ENCODE results near the gene P2RY11. TPM values are rescaled to one million over a fixed set of nuclear protein-coding genes. Genes with fewer than 3 reads are reported as not detected.

P2RY11 gene
- 10 to 100 TPM; 68.6 to 68.9 TPM for total RNA-seq

GRCh38 chr19:10111405-10111811 lies at the start of gene P2RY11:
Gene P2RY11 (plus strand): TSS chr19:10111693. CDS start chr19:10111722, 29 bp downstream.
- ChIA-PET POLR2A (interaction anchor here (0.6 to 1.7 kb wide), 6 partner anchors 9 to 647 kb away, joined by 3 to 14 read pairs (median 4); partner anchors contain the start of gene ANGPTL6), CTCF (interaction anchor here (9.7 kb wide), 1 partner anchor 11 kb away, joined by 127 read pairs; the partner anchor contains the start of gene ANGPTL6)

DNA sequence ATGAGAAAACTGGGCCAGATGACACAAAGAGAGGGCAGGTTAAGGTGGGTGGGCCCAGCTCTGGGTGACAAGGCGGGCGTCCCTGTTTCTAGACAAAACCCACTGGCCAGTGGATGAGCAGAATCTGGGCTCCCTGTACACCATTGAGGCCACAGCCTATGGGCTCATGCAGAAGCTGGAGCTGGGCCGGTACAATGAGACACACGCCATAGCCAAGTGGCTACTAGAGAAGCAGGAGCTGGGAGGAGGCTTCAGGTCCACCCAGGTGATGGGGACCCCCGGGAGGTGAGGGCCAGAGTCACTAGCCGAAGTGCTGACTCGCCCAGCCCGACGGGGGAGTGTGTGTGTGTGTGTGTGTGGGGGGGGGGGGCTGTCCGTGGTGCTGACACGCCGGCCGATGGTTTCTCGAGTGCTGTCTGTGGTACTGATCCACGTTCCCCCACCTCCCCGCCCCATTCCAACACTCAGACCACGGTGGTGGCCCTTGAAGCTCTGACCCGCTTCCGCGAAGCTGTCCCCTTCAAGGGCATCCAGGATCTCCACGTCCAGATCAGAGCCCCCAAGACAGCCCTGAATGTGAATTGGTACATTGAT lies 49.7 kb upstream of the P2RY11 start:
- POLR2A ChIA-PET, result no interaction called here
- CTCF ChIA-PET, result interaction anchor here (1.3 kb wide), 1 partner anchor 61 kb away, joined by 4 read pairs; no protein-coding TSS in a partner anchor

- CTCF ChIA-PET, result no interaction called here
- POLR2A ChIA-PET, result no interaction called here
Measured at GRCh38 chr19:10068205-10068604, 43.3 kb upstream of the P2RY11 start.

DNA sequence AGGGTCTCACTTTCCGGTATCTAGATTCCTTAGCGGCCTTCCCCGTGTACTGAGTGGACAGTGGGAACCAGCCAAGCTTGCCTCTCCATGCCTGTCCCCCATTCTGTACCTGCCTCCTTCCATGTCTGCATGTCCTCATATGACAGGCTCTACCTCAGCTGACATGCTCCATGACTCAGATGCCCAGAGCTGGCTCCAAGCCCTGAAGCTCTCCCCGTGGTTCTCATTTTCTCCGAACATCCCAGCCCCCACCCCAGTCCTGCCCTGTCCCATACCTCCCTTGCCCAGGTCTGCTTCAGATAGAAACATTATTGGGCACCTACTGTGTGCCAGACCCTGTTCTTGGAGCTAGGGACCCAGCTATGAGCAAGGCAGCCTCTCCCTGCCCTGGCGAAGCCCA lies 42.4 kb upstream of the P2RY11 start:
- ChIA-PET POLR2A (no interaction called here), CTCF (interaction anchor here (0.6 kb wide), 1 partner anchor 10 kb away, joined by 3 read pairs; no protein-coding TSS in a partner anchor)

DNA sequence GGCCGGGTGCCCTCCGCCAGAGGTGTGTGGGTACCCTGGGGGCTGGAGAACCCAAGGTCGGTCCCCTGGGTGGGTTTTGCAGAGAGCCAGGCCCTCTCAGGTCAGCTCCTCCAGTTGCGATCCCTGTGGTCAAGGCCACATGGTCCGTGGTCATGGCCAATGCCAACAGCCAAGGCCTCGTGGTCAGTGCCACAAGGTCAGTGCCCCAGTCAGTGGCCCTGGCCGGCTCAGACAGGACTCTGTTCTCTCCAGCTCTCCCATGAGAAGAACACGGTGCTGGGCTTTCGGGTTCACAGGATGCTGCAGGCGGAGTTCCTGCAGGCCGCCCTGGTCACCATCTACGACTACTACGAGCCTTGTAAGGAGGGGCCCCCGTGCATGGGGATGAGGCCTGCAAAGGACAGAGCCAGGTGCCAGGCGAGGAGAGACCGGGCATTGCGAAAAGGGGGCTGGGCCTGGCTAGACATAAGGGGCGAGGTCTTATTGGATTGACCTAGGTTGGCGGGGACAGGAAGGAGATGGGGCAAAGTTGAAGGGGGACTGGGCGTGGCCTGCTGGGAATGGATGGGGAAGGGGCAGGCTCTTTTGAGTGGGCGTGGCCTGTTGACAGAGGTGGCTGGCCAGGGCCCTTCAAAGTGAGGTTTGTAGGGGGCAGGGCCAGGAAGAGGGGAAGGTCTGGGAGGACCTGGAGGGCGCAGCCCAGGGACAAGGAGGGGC lies 40.6 kb upstream of the P2RY11 start:
- CTCF ChIA-PET, result no interaction called here
- POLR2A ChIA-PET, result no interaction called here

GRCh38 chr19:10074153-10074552 lies 37.3 kb upstream of the P2RY11 start:
- ChIA-PET CTCF (interaction anchor here (1.4 to 2.4 kb wide), 2 partner anchors 39 to 176 kb away, joined by 5 to 9 read pairs; no protein-coding TSS in a partner anchor), POLR2A (no interaction called here)

DNA sequence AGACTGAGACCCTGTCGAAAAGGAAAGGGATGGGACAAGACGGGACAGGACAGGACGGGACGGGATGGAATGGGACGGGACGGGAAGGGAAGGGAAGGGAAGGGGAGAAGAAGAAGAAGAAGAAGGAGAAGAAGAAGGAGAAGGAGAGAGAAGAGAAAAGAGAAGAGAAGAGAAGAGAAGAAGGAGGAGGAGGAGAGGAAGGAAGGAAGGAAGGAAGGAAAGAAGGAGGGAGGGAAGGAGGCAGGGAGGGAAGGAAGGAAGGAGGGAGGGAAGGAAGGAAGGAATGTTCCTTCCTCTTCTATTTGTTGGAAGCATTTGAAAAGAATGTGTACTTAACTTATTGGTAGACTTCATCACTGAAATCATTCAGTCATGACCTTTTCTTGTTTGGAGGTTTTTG lies 35.0 kb upstream of the P2RY11 start:
- ChIA-PET CTCF (no interaction called here), POLR2A (no interaction called here)

DNA sequence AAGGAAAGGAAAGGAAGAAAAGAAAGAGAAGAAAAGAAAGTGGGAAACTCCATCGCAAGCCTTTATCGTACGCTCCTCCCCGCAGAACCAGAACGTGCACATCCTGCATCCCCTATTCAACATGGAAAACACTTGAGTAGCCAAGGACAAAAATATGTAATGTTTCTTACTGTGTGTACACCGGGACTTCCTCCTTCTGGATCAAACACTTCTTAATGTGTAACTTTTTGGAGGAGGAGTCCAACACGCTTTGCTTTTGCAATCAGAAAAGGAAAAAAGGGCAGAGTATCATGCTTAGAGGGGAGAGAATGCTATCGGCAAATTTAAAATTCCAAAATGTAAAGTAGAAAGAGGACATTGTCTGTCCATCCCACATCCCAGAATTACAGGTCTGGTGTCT lies 33.2 kb upstream of the P2RY11 start:
- POLR2A ChIA-PET, result no interaction called here
- CTCF ChIA-PET, result no interaction called here

GRCh38 chr19:10079031-10079453 lies 32.5 kb upstream of the P2RY11 start:
- ChIA-PET CTCF (interaction anchor here (1.3 kb wide), 1 partner anchor 10 kb away, joined by 3 read pairs; no protein-coding TSS in a partner anchor), POLR2A (no interaction called here)

DNA sequence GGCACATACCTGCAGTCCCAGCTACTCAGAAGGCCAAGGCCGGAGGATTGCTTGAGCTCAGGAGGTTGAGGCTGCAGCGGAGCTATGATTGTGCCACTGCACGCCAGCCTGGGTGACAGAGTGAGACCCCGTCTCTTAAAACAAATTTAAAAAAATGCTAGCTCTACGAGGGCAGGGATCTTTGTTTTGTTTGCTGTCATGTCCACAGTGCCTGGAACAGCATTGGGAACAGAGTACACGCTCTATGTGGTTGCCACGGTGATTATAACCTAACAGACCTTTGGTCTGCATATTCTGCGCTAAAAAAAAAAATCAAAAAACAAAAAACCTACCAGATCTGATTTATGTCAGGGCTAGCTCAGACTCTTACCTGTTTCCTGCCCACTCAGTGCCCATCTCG lies 27.6 kb upstream of the P2RY11 start:
- POLR2A ChIA-PET, result interaction anchor here (0.7 kb wide), 1 partner anchor 29 kb away, joined by 3 read pairs; no protein-coding TSS in a partner anchor
- CTCF ChIA-PET, result interaction anchor here (0.9 kb wide), 1 partner anchor 18 kb away, joined by 3 read pairs; no protein-coding TSS in a partner anchor

DNA sequence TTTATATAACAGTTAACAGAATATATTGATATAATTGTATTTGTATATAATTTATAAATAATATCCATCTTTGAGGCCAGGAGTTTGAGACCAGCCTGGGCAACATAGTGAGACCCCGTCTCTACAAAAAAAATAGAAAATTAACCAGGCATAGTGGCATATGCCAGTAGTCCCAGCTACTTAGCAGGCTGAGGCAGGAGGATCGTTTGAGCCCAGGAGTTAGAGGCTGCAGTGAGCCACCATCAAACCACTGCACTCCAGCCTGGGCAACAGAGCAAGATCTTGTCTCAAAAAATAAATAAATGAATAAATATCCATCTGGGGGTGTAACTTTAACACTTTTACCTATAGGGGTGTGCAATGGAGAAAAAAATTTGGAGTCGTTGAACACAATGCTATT lies 26.7 kb upstream of the P2RY11 start:
- POLR2A ChIA-PET, result interaction anchor here (0.6 kb wide), 1 partner anchor 84 kb away, joined by 3 read pairs; no protein-coding TSS in a partner anchor

GRCh38 chr19:10085641-10086590 lies 25.6 kb upstream of the P2RY11 start, which contains the start of gene SHFL:
Gene SHFL (plus strand): TSS chr19:10086317. CDS start chr19:10086428, 111 bp downstream.
- CTCF ChIA-PET, result interaction anchor here (0.6 kb wide), 1 partner anchor 151 kb away, joined by 3 read pairs; no protein-coding TSS in a partner anchor
- POLR2A ChIA-PET, result no interaction called here

More for the DNA sequence above, 26.7 kb upstream of the P2RY11 start:
- CTCF ChIA-PET, result interaction anchor here (0.9 kb wide), 1 partner anchor 17 kb away, joined by 3 read pairs; no protein-coding TSS in a partner anchor

- POLR2A ChIA-PET, result interaction anchor here (0.7 kb wide), 2 partner anchors 83 to 141 kb away, joined by 3 to 4 read pairs; no protein-coding TSS in a partner anchor
- CTCF ChIA-PET, result no interaction called here
Measured at GRCh38 chr19:10086591-10087192, 24.8 kb upstream of the P2RY11 start.

DNA sequence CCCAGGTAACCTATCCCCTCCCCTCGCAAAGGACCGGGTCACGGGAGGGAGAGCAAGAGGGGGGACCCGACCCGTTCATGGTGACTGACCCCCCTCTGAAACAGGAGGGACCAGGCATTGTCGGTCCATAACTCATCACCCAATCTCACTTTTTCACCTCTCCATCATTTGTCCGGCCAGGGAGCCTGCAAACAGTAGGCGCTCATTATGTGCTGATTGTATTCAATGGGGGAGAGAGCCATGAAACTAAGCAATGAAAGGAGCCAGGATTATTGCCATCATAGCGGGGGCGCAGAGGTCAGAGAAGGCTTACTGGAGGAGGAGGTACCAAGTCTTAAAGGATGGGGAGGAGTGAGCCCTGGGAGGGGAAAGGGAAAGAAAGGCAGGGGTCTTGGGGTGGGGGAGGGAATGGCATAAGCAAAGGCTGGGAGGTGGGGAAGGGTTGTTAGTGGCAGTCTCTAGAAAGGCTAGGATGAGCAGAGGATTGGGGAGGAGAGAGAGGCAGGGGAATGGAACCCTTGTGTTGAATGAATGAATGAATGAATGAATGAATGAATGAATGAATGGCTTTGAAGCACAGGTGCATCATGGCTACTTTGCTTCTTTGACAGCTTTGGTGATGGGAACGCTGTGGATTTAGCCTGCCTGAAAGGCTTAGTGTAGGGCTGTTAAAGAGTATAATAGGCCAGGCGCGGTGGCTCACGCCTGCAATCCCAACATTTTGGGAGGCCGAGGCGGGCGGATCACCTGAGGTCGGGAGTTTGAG lies 24.0 kb upstream of the P2RY11 start:
- POLR2A ChIA-PET, result interaction anchor here (0.6 to 0.7 kb wide), 5 partner anchors 24 to 380 kb away, joined by 3 to 7 read pairs (median 4); no protein-coding TSS in a partner anchor
- CTCF ChIA-PET, result interaction anchor here (0.7 kb wide), 3 partner anchors 29 to 107 kb away, joined by 3 read pairs; no protein-coding TSS in a partner anchor

DNA sequence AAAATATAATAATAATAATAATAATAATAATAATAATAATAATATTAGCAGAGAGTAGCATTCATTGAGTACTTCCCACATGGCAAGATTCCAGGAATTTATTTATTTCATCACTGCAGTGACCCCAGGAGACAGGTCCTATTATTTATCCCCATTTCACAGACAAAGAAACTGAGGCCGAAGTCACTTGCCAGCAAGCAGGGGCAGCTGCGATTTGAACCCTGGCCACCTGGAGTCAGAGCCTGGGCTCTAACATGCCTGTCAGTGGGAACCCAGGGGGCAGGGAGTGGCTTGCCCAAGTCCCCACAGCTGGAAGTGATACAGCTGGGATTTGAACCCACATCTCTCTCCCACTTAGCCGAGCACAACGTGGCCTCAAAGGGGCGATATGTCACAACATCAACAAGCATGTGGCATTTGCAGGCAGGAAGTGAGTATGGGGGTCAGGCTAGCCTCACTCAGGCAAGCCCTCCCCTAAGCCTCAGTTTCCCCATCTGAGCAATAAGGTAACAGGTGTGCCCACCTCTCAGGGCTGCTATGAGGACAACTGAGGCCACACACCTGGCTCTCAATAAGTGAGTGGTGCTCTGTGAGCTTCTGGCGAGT lies 22.4 kb upstream of the P2RY11 start:
- ChIA-PET POLR2A (no interaction called here), CTCF (interaction anchor here (0.6 kb wide), 1 partner anchor 54 kb away, joined by 3 read pairs; no protein-coding TSS in a partner anchor)

- ChIA-PET POLR2A (interaction anchor here (0.6 kb wide), 1 partner anchor 130 kb away, joined by 11 read pairs; no protein-coding TSS in a partner anchor), CTCF (no interaction called here)
Measured at GRCh38 chr19:10089801-10090375, 21.6 kb upstream of the P2RY11 start.

GRCh38 chr19:10091370-10091687 lies 20.2 kb upstream of the P2RY11 start:
- ChIA-PET CTCF (interaction anchor here (0.9 to 1.0 kb wide), 2 partner anchors 8 to 17 kb away, joined by 3 to 4 read pairs; no protein-coding TSS in a partner anchor), POLR2A (interaction anchor here (0.9 kb wide), 1 partner anchor 12 kb away, joined by 3 read pairs; the partner anchor contains the start of gene ANGPTL6)
